Measurements from ENCODE around the gene FYCO1.

FYCO1 gene

DNA sequence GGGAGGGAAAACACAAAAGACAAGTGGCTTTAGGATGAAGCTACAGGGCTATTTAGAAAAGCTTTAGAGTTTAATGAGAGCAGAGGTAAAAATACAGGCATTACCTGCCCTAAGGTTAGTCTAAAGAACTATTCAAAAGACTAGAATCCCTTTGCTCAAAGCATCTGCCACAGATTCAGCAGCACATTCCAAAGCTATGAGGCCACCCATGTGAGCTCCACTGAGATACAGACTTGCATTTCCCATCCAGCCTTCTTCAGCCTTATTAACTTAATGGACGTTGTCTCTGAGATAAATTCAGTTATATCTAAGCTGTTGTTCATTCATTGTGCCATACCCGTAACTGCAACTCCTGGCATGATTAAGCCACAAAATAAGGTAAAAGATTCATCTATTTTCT, 26.9 kb downstream of the FYCO1 start:
- H3K36me3 ChIP-seq (ENCODE audit: control insufficient read depth in 1 of 2, insufficient read depth in 2 of 2, low read depth in 1 of 2, low read length in 2 of 2), result peaks cover 47 to 87% of the 10 kb centered on the region in 2 experiments
- no peak overlapping the region for H3K18ac ChIP-seq (ENCODE audit: low read depth in 1 of 2, low read length in 2 of 2)
- H3K27me3 ChIP-seq (ENCODE audit: control insufficient read depth in 1 of 2, insufficient read depth in 1 of 2, low read length in 2 of 2), result no peaks in the 10 kb centered on the region
- H4K91ac ChIP-seq (ENCODE audit: low read length), result no peak overlapping the region
- H3K14ac ChIP-seq (ENCODE audit: low read length in 2 of 2), result no peak overlapping the region
- H3K9me3 ChIP-seq (ENCODE audit: control insufficient read depth, low read length), result no peaks in the 10 kb centered on the region
- H3K9ac ChIP-seq (ENCODE audit: low read length), result no peak overlapping the region
- no peak overlapping the region for H2BK15ac ChIP-seq (ENCODE audit: low read depth, poor library complexity, severe bottlenecking)
- no peak overlapping the region for H2AK5ac ChIP-seq (ENCODE audit: low read length, severe bottlenecking)
- peaks cover 23% of the 10 kb centered on the region for H3K4me1 ChIP-seq (ENCODE audit: control insufficient read depth, insufficient read depth, low read depth, low read length)
- no peak overlapping the region for H3K4me3 ChIP-seq (ENCODE audit: insufficient read depth in 1 of 2, low read depth in 1 of 2, low read length in 2 of 2)
- H3K79me1 ChIP-seq (replicated peaks; ENCODE audit: low read length, poor library complexity, severe bottlenecking), result peaks cover 9% of the 10 kb centered on the region
- H2BK5ac ChIP-seq (ENCODE audit: low read depth, low read length, poor library complexity, severe bottlenecking), result no peak overlapping the region
- no peak overlapping the region for H3K27ac ChIP-seq (ENCODE audit: low read length, poor library complexity, severe bottlenecking)
- no peak overlapping the region for H2BK120ac ChIP-seq (ENCODE audit: low read depth, low read length)
- H4K8ac ChIP-seq (ENCODE audit: low read length), result no peak overlapping the region
- no peak overlapping the region for H3K23ac ChIP-seq (ENCODE audit: low read length in 2 of 2)
- no peak overlapping the region for H2AFZ ChIP-seq (ENCODE audit: low read depth, low read length)
- no peak overlapping the region for H3K4ac ChIP-seq (ENCODE audit: low read depth in 1 of 2, low read length in 2 of 2)
- H3K4me2 ChIP-seq (ENCODE audit: low read length, poor library complexity, severe bottlenecking), result no peak overlapping the region
- DNase-seq, result peak; percentile 59
- 67% methylated on average over 2 of the region's 2 CpGs for WGBS
- no peak overlapping the region for H2BK12ac ChIP-seq (ENCODE audit: low read length in 2 of 2)

DNA sequence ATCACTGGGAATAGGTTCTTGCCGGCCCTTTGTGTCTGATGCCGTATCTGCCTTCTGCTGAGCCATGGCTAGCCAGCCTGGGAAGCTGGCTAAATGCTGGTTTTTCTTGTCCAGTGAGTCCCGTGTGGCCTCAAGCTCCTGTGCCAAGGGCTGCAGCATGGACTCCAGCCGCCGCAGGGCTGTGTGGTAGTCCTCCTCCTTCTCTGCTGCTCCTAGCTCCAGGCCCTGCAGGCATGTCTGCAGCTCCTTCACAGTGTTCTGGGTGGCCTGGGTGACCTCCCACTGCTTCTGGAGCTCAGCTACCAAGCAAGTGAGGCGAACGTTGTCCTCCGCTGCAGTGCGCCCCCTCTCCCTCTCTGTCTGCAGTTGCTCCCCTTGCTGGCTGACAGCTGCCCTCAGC, 27.5 kb downstream of the FYCO1 start:
- H2AFZ ChIP-seq (ENCODE audit: low read depth, low read length), result no peak overlapping the region
- peaks cover 51 to 89% of the 10 kb centered on the region in 2 experiments for H3K36me3 ChIP-seq (ENCODE audit: control insufficient read depth in 1 of 2, insufficient read depth in 2 of 2, low read depth in 1 of 2, low read length in 2 of 2)
- H2BK15ac ChIP-seq (ENCODE audit: low read depth, poor library complexity, severe bottlenecking), result no peak overlapping the region
- H2BK120ac ChIP-seq (ENCODE audit: low read depth, low read length), result no peak overlapping the region
- no peak overlapping the region for H3K27ac ChIP-seq (ENCODE audit: low read length, poor library complexity, severe bottlenecking)
- H3K4me1 ChIP-seq (ENCODE audit: control insufficient read depth, insufficient read depth, low read depth, low read length), result peaks cover 23% of the 10 kb centered on the region
- H3K4ac ChIP-seq (ENCODE audit: low read depth in 1 of 2, low read length in 2 of 2), result peak overlapping the region in 1 of 2 experiments; percentile 21
- H3K9me3 ChIP-seq (ENCODE audit: control insufficient read depth, low read length), result no peaks in the 10 kb centered on the region
- no peak overlapping the region for H3K4me2 ChIP-seq (ENCODE audit: low read length, poor library complexity, severe bottlenecking)
- 98% methylated on average over 9 of the region's 9 CpGs for WGBS
- H3K23ac ChIP-seq (ENCODE audit: low read length in 2 of 2), result no peak overlapping the region
- H3K14ac ChIP-seq (ENCODE audit: low read length in 2 of 2), result no peak overlapping the region
- no peak overlapping the region for H3K18ac ChIP-seq (ENCODE audit: low read depth in 1 of 2, low read length in 2 of 2)
- peaks cover 9% of the 10 kb centered on the region for H3K79me1 ChIP-seq (replicated peaks; ENCODE audit: low read length, poor library complexity, severe bottlenecking)
- no peaks in the 10 kb centered on the region for H3K27me3 ChIP-seq (ENCODE audit: control insufficient read depth in 1 of 2, insufficient read depth in 1 of 2, low read length in 2 of 2)
- no peak overlapping the region for H3K4me3 ChIP-seq (ENCODE audit: insufficient read depth in 1 of 2, low read depth in 1 of 2, low read length in 2 of 2)
- no peak overlapping the region for H2BK5ac ChIP-seq (ENCODE audit: low read depth, low read length, poor library complexity, severe bottlenecking)
- no peak overlapping the region for H4K8ac ChIP-seq (ENCODE audit: low read length)
- H2AK5ac ChIP-seq (ENCODE audit: low read length, severe bottlenecking), result peak overlapping the region; percentile 8
- no peak overlapping the region for H2BK12ac ChIP-seq (ENCODE audit: low read length in 2 of 2)
- DNase-seq, result no peak
- H3K9ac ChIP-seq (ENCODE audit: low read length), result no peak overlapping the region
- H4K91ac ChIP-seq (ENCODE audit: low read length), result no peak overlapping the region

GRCh38 chr3:45967724-45968123, 27.9 kb downstream of the FYCO1 start:
- Histone ChIP-seq H3K27me3 (ENCODE audit: control insufficient read depth in 1 of 2, insufficient read depth in 1 of 2, low read length in 2 of 2) (no peaks in the 10 kb centered on the region), H2AK5ac (ENCODE audit: low read length, severe bottlenecking) (no peak overlapping the region), H2AFZ (ENCODE audit: low read depth, low read length) (no peak overlapping the region), H3K18ac (ENCODE audit: low read depth in 1 of 2, low read length in 2 of 2) (no peak overlapping the region), H3K27ac (ENCODE audit: low read length, poor library complexity, severe bottlenecking) (no peak overlapping the region), H2BK12ac (ENCODE audit: low read length in 2 of 2) (no peak overlapping the region), H3K14ac (ENCODE audit: low read length in 2 of 2) (no peak overlapping the region), H3K79me1 (replicated peaks; ENCODE audit: low read length, poor library complexity, severe bottlenecking) (peaks cover 9% of the 10 kb centered on the region), H2BK15ac (ENCODE audit: low read depth, poor library complexity, severe bottlenecking) (no peak overlapping the region), H3K23ac (ENCODE audit: low read length in 2 of 2) (no peak overlapping the region), H3K9me3 (ENCODE audit: control insufficient read depth, low read length) (no peaks in the 10 kb centered on the region), H3K36me3 (ENCODE audit: control insufficient read depth in 1 of 2, insufficient read depth in 2 of 2, low read depth in 1 of 2, low read length in 2 of 2) (peaks cover 53 to 93% of the 10 kb centered on the region in 2 experiments), H4K8ac (ENCODE audit: low read length) (no peak overlapping the region), H2BK120ac (ENCODE audit: low read depth, low read length) (no peak overlapping the region), H2BK5ac (ENCODE audit: low read depth, low read length, poor library complexity, severe bottlenecking) (no peak overlapping the region), H4K91ac (ENCODE audit: low read length) (no peak overlapping the region), H3K4me1 (ENCODE audit: control insufficient read depth, insufficient read depth, low read depth, low read length) (peaks cover 21% of the 10 kb centered on the region), H3K4ac (ENCODE audit: low read depth in 1 of 2, low read length in 2 of 2) (no peak overlapping the region), H3K4me3 (ENCODE audit: insufficient read depth in 1 of 2, low read depth in 1 of 2, low read length in 2 of 2) (no peak overlapping the region), H3K9ac (ENCODE audit: low read length) (no peak overlapping the region), H3K4me2 (ENCODE audit: low read length, poor library complexity, severe bottlenecking) (no peak overlapping the region)
- DNase-seq, result no peak
- WGBS, result 88% methylated on average over 8 of the region's 8 CpGs

- no peak overlapping the region for H3K23ac ChIP-seq (ENCODE audit: low read length in 2 of 2)
- no peak overlapping the region for H2BK120ac ChIP-seq (ENCODE audit: low read depth, low read length)
- no peak overlapping the region for H2BK12ac ChIP-seq (ENCODE audit: low read length in 2 of 2)
- no peak overlapping the region for H4K8ac ChIP-seq (ENCODE audit: low read length)
- H3K4me3 ChIP-seq (ENCODE audit: insufficient read depth in 1 of 2, low read depth in 1 of 2, low read length in 2 of 2), result no peak overlapping the region
- no peak overlapping the region for H2BK15ac ChIP-seq (ENCODE audit: low read depth, poor library complexity, severe bottlenecking)
- no peaks in the 10 kb centered on the region for H3K27me3 ChIP-seq (ENCODE audit: control insufficient read depth in 1 of 2, insufficient read depth in 1 of 2, low read length in 2 of 2)
- H2AK5ac ChIP-seq (ENCODE audit: low read length, severe bottlenecking), result no peak overlapping the region
- no peak overlapping the region for H3K9ac ChIP-seq (ENCODE audit: low read length)
- H3K9me3 ChIP-seq (ENCODE audit: control insufficient read depth, low read length), result no peaks in the 10 kb centered on the region
- H3K79me1 ChIP-seq (replicated peaks; ENCODE audit: low read length, poor library complexity, severe bottlenecking), result peaks cover 9% of the 10 kb centered on the region
- DNase-seq, result no peak
- H4K91ac ChIP-seq (ENCODE audit: low read length), result peak overlapping the region; percentile 70
- no peak overlapping the region for H3K14ac ChIP-seq (ENCODE audit: low read length in 2 of 2)
- 95% methylated on average over 16 of the region's 16 CpGs for WGBS
- no peak overlapping the region for H3K4me2 ChIP-seq (ENCODE audit: low read length, poor library complexity, severe bottlenecking)
- no peak overlapping the region for H3K27ac ChIP-seq (ENCODE audit: low read length, poor library complexity, severe bottlenecking)
- H2AFZ ChIP-seq (ENCODE audit: low read depth, low read length), result no peak overlapping the region
- no peak overlapping the region for H2BK5ac ChIP-seq (ENCODE audit: low read depth, low read length, poor library complexity, severe bottlenecking)
- peaks cover 19% of the 10 kb centered on the region for H3K4me1 ChIP-seq (ENCODE audit: control insufficient read depth, insufficient read depth, low read depth, low read length)
- H3K18ac ChIP-seq (ENCODE audit: low read depth in 1 of 2, low read length in 2 of 2), result no peak overlapping the region
- H3K4ac ChIP-seq (ENCODE audit: low read depth in 1 of 2, low read length in 2 of 2), result no peak overlapping the region
- peaks cover 59 to 96% of the 10 kb centered on the region in 2 experiments for H3K36me3 ChIP-seq (ENCODE audit: control insufficient read depth in 1 of 2, insufficient read depth in 2 of 2, low read depth in 1 of 2, low read length in 2 of 2)
Observed at GRCh38 chr3:45966950-45967640, 28.5 kb downstream of the FYCO1 start.

Data from mesenchymal stem cell (in vitro differentiated cells and primary cell).